GM19324 (cell line): ENCODE measurements around the gene C12orf60.

Experiments
- ATAC-seq: cut with Tn5 transposase; IDR thresholded peaks from one replicate; pipeline ENCODE4 v1.9.1; 2021; ENCODE audit warnings: mild to moderate bottlenecking, moderate library complexity; ENCODE audit not compliant: unreplicated experiment, low FRiP score

C12orf60 gene

GRCh38 chr12:14868916-14869506, 65.5 kb downstream of the C12orf60 start:
- no peak for ATAC-seq

GRCh38 chr12:14871247-14871646, 67.8 kb downstream of the C12orf60 start:
- peak; percentile 71 for ATAC-seq

GRCh38 chr12:14871886-14872285, 68.4 kb downstream of the C12orf60 start:
- ATAC-seq = no peak

DNA sequence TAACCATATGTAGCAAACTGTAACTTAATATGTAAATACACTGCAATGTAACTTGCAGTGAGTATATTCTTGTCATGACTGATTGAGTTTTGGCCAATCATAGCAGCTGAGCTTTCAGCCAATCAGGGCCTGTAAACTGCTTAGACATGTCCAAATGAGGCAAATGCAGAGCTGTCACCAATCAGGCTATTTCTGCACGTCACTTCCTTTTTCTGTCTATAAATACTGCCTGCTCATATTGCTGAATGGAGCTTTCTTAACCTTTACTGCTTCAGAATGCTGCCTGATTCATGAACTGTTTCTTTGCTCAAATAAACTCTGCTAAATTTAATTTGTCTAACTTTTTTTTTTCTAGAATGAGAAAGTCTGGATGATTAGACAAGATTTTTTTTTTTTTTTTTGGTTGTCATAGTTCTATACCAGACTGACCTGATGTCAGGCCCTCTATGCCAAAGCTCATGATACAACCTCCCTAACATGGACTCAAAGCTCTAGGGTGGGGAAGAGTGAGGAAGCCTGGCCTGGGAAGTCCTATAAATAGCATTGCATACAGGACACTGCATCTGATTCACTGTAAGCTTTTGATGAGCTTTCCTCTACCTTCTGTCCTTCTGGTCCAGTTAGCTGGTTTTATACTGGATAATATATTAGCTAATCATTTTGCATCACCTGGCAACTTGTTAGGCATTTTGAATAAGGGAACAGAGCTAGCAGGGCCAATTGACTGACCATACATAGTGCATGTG, 70.1 kb downstream of the C12orf60 start:
- no peak for ATAC-seq
